HG03521 (cell line): ENCODE data around the gene GAST.

Source experiments
- ATAC-seq: cut with Tn5 transposase; IDR thresholded peaks from one replicate; pipeline ENCODE4 v1.9.1; 2021; ENCODE audit warnings: mild to moderate bottlenecking, moderate library complexity; ENCODE audit not compliant: unreplicated experiment

GAST gene

GRCh38 chr17:41738801-41739112, 26.6 kb downstream of the GAST start:
- ATAC-seq: no peak

- ATAC-seq: no peak
Measured at GRCh38 chr17:41739661-41740352, 27.7 kb downstream of the GAST start.

- no peak for ATAC-seq
Measured at GRCh38 chr17:41740506-41740905, 28.4 kb downstream of the GAST start.

GRCh38 chr17:41741709-41742108, 29.6 kb downstream of the GAST start:
- no peak for ATAC-seq

GRCh38 chr17:41748275-41748674, 36.1 kb downstream of the GAST start:
- ATAC-seq: no peak

- ATAC-seq: no peak
Measured at GRCh38 chr17:41750862-41751261, 38.7 kb downstream of the GAST start.

GRCh38 chr17:41751288-41751687, 39.2 kb downstream of the GAST start:
- ATAC-seq: no peak

- no peak for ATAC-seq
Measured at GRCh38 chr17:41754066-41754465, 41.9 kb downstream of the GAST start.

- no peak for ATAC-seq
Measured at GRCh38 chr17:41758601-41759000, 46.5 kb downstream of the GAST start.

GRCh38 chr17:41760878-41761277, 48.7 kb downstream of the GAST start:
- no peak for ATAC-seq

- no peak for ATAC-seq
Measured at GRCh38 chr17:41762391-41762790, 50.3 kb downstream of the GAST start.

- ATAC-seq: no peak
Measured at GRCh38 chr17:41762841-41763240, 50.7 kb downstream of the GAST start.

GRCh38 chr17:41763327-41763726, 51.2 kb downstream of the GAST start:
- no peak for ATAC-seq
